GM19043 (cell line): ENCODE results near the gene SORL1-AS1.

Experiments used
- ATAC-seq: cut with Tn5 transposase; IDR thresholded peaks from one replicate; pipeline ENCODE4 v1.9.1; 2021; ENCODE audit warnings: low read depth; ENCODE audit not compliant: unreplicated experiment

SORL1-AS1 gene

GRCh38 chr11:121452609-121453150 lies at the start of gene SORL1-AS1:
TSS of gene SORL1-AS1 (minus strand) at chr11:121452967.
- ATAC-seq = no peak

GRCh38 chr11:121500717-121501116 lies 48.0 kb upstream of the SORL1-AS1 start:
- no peak for ATAC-seq

GRCh38 chr11:121500275-121500674 lies 47.5 kb upstream of the SORL1-AS1 start:
- no peak for ATAC-seq

GRCh38 chr11:121499405-121499804 lies 46.6 kb upstream of the SORL1-AS1 start:
- ATAC-seq = no peak

GRCh38 chr11:121497176-121497998 lies 44.6 kb upstream of the SORL1-AS1 start:
- no peak for ATAC-seq

- ATAC-seq = peak; percentile 73
Observed at GRCh38 chr11:121494355-121495099, 41.8 kb upstream of the SORL1-AS1 start.

- ATAC-seq = no peak
Observed at GRCh38 chr11:121489823-121490222, 37.1 kb upstream of the SORL1-AS1 start.

- no peak for ATAC-seq
Observed at GRCh38 chr11:121488641-121489040, 35.9 kb upstream of the SORL1-AS1 start.

- no peak for ATAC-seq
Observed at GRCh38 chr11:121488170-121488569, 35.4 kb upstream of the SORL1-AS1 start.

- no peak for ATAC-seq
Observed at GRCh38 chr11:121487191-121487590, 34.4 kb upstream of the SORL1-AS1 start.

GRCh38 chr11:121486054-121486453 lies 33.3 kb upstream of the SORL1-AS1 start:
- no peak for ATAC-seq

- ATAC-seq = no peak
Observed at GRCh38 chr11:121485216-121485615, 32.4 kb upstream of the SORL1-AS1 start.

GRCh38 chr11:121483805-121484480 lies 31.2 kb upstream of the SORL1-AS1 start:
- ATAC-seq = no peak

GRCh38 chr11:121482231-121483129 lies 29.7 kb upstream of the SORL1-AS1 start:
- peak; percentile 81 for ATAC-seq

- peak; percentile 61 for ATAC-seq
Observed at GRCh38 chr11:121481484-121482230, 28.9 kb upstream of the SORL1-AS1 start.

GRCh38 chr11:121479698-121480238 lies 27.0 kb upstream of the SORL1-AS1 start:
- ATAC-seq = no peak

GRCh38 chr11:121478895-121479697 lies 26.3 kb upstream of the SORL1-AS1 start:
- no peak for ATAC-seq

- ATAC-seq = no peak
Observed at GRCh38 chr11:121478226-121478894, 25.6 kb upstream of the SORL1-AS1 start.
